Brain pericyte (primary cell): Measurements from ENCODE around the gene CARD8.
A peak's percentile ranks its signal among the peaks of the same experiment; 100 is the strongest.
"Not testable (repeated sequence)": the region's sequence is repeated elsewhere in the genome, so short reads cannot be mapped to it uniquely, and the experiment has no call there.

ENCODE experiments used
- DNase-seq: peaks from one replicate; pipeline ENCODE4 v3.0.0-alpha.2; 2012; ENCODE audit warnings: low read depth, low spot score

Gene CARD8

GRCh38 chr19:48255376-48256303, at the start of gene CARD8:
CARD8 (minus strand) TSS chr19:48255912; CDS start chr19:48241020, 14,892 bp downstream.
- peak; percentile 60 for DNase-seq

DNA sequence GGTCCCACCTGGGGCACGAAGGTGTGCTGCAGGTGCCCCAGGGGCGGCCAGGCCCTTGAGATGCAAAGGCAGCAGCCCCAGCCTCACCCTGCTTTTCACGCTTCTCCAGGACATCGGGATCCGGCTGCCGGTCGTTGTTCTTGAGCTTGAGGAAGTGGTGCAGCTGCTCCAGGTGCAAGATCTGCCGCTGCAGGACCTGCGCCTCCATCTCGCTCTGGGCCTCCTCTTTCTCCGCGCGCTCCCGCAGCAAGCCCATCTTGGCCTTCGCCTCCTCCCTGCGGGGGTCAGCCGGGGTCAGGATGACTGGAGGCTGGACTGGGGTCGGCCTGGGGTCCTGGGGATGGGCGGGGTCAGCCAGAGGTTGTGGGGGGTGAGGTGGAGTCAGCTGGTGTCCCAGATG, 48.2 kb upstream of the CARD8 start:
- no peak for DNase-seq

GRCh38 chr19:48303367-48303766, 47.7 kb upstream of the CARD8 start:
- no peak for DNase-seq

GRCh38 chr19:48302600-48302959, 46.9 kb upstream of the CARD8 start:
- no peak for DNase-seq

DNA sequence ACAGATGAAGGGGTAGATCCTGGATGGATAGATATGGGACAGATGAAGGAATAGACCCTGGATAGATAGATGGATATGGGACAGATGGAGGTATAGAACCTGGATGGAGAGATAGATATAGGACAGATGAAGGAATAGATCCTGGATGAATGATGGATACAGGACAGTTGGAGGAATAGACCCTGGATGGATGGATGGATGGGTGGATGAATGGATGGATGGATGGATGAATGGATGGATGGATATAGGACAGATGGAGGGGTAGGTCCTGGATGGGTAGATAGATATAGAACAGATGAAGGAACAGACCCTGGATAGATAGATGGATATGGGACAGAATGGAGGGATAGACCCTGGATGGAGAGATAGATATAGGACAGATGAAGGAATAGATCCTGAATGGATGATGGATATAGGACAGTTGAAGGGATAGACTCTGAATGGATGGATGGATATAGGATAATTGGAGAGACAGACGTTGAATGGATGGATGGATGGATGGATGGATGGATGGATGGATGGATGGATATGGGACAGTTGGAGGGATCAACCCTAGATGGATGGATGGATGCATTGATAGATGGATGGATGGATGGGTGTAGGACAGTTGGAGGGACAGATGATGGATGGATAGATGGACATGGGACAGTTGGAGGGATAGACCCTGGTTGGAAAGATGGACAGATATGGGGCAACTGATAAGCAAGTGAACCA, 46.3 kb upstream of the CARD8 start:
- DNase-seq = no peak

- DNase-seq = no peak
Observed at GRCh38 chr19:48297975-48298374, 42.3 kb upstream of the CARD8 start.

DNA sequence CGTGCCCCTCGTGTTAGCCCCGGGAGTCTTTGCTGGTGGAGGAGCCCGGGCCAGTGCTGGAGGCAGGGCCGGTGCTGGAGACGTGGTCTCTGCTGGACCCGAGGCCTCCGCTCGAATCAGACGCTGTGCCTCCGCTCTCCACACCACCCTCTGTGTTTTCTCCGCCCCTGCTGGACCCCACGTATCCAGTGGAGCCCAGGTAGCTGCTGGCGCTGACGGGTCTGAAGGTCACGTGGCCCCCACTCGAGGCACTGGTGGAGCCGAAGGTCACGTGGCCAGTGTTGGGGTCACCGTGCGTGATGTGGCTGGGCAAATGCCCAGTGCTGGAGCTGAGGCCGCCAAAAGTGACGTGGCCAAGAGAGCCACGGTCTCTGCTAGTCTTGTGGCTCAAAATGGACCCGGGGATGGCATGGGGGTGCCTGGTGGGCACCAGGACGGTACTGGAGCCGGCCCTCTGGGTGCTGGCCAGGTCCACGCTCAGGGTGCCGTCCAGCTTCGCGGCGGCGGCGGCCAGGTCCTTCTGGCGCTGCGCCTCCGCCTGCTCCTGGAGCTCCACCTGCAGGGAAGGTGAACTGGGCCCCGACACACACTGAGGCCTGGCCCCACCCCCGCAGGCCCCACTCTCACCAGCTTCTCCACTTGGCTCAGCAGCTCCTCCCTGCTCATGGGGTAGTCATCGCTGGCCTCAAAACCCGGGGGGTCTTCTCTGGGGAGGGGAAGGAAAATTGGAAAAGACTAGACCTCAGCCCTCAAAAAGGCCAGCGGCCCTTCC, 41.4 kb upstream of the CARD8 start:
- DNase-seq = no peak

GRCh38 chr19:48295458-48295857, 39.7 kb upstream of the CARD8 start:
- no peak for DNase-seq

- no peak for DNase-seq
Observed at GRCh38 chr19:48292798-48293197, 37.1 kb upstream of the CARD8 start.

- DNase-seq = not testable (repeated sequence)
Observed at GRCh38 chr19:48291489-48291815, 35.7 kb upstream of the CARD8 start.

DNA sequence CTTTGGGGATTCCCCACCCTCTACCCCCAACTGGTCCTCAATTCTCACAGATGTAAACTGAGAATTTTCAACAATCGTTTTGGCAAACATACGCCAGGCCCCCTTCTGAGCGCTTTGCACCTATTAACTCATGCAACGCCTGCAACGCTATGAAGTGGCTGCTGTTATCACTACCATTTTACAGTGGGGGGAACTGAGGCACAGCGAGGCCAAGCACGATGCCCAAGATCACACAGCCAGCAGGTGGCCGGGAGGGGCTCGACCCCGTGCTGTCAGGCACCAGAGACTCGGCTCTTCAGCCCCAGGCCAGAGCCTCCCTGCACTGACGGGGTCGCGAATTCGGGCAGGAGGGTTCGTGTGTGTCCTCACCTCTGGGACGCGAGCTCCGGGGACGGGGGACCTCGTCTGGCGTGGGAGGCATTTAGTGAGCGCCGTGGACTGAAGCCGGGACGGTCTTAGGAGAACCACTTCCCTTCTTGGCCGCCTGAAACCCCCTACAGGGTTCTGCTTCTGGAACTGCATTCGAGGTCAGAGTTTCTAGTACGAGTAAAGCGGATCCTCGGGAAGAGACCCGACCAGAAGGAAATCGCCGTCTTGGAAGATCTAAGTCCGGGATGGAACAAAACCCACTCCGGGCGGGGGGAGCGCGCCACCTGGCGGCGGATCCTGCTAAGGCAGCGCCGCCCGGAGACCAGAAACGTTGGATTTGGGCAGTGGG, 35.2 kb upstream of the CARD8 start:
- peak; percentile 76 for DNase-seq

- DNase-seq = peak; percentile 59
Observed at GRCh38 chr19:48290401-48290770, 34.7 kb upstream of the CARD8 start.

- no peak for DNase-seq
Observed at GRCh38 chr19:48287748-48288147, 32.0 kb upstream of the CARD8 start.

DNA sequence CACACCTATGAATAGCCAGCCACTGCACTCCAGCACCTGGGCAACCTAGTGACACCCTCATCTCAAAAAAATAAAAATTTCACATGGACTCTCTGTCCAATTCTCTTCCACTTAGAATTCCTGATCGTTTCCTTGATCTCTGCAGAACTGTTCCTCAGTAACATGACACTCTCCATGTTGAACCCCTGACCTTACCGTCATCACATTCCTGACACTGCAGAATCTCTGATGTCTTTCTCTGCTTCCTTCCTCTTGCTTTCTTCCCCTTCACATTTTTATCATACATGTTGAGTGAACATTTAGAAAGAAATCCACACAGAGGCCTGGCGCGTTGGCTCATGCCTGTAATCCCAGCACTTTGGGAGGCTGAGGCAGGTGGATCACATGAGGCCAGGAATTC, 29.2 kb upstream of the CARD8 start:
- no peak for DNase-seq

DNA sequence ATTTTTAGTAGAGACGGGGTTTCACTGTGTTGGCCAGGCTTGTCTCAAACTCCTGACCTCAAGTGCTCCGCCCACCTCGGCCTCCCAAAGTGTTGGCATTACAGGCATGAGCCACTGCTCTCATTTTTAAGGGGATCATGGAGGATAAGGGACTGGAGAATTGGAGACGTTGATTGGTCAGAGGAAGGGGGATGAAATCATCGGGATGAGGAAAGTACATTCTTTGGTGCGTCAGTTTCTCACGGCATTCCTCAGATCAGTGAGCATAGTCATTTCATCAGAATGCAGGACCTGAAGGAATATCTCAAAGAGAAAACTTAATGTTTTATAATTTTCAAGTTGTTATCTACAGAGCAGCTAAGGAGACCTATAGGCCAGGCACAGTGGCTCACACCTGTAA, 28.2 kb upstream of the CARD8 start:
- DNase-seq = no peak

DNA sequence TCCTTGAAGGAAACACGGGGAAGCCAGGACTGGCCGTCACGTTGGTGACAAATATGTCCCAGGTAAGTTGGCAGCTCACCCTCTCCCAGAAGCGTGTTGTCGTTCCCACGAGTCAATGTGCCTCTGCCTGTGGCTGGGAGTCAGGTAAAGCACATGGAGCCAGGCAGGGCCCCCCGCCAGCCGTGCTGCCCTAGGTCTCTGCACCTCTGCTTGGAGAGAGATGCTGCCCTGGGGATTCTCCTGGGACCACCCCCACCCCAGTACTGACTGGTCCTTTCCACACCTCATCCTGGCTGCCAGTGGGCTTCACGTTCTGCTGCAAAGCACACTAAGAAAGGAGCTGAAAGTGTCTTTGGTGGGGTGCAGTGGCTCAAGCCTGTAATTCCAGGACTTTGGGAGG, 24.0 kb upstream of the CARD8 start:
- no peak for DNase-seq

- DNase-seq = no peak
Observed at GRCh38 chr19:48274938-48275337, 19.2 kb upstream of the CARD8 start.

GRCh38 chr19:48274173-48274572, 18.5 kb upstream of the CARD8 start:
- no peak for DNase-seq

- DNase-seq = no peak
Observed at GRCh38 chr19:48271531-48272151, 15.9 kb upstream of the CARD8 start.

DNA sequence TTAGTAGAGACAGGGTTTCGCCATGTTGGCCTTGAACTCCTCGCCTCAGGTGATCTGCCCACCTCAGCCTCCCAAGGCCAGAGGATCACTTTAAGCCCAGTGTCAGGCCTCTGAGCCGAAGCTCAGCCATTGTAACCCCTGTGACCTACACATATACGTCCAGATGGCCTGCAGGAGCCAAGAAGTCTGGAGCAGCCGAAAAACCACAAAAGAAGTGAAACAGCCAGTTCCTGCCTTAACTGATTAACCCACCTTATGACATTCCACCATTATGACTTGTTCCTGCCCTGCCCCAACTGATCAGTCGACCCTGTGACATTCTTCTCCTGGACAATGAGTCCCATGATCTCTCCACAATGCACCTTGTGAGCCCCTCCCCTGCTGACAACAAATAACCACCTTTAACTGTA, 13.9 kb upstream of the CARD8 start:
- DNase-seq = not testable (repeated sequence)

- not testable (repeated sequence) for DNase-seq
Observed at GRCh38 chr19:48265326-48265725, 9.6 kb upstream of the CARD8 start.
